Measurements from ENCODE around the gene APOO. TPM values are rescaled to one million over a fixed set of nuclear protein-coding genes. Genes with fewer than 3 reads are reported as not detected.
A peak's percentile ranks its signal among the peaks of the same experiment; 100 is the strongest.

APOO gene
- total and polyA plus RNA-seq, 2 of the 13 experiments (the other 11 are each of a cell fraction or from before 2014, with no cell fraction given) = 9.7 to 22.1 TPM

DNA sequence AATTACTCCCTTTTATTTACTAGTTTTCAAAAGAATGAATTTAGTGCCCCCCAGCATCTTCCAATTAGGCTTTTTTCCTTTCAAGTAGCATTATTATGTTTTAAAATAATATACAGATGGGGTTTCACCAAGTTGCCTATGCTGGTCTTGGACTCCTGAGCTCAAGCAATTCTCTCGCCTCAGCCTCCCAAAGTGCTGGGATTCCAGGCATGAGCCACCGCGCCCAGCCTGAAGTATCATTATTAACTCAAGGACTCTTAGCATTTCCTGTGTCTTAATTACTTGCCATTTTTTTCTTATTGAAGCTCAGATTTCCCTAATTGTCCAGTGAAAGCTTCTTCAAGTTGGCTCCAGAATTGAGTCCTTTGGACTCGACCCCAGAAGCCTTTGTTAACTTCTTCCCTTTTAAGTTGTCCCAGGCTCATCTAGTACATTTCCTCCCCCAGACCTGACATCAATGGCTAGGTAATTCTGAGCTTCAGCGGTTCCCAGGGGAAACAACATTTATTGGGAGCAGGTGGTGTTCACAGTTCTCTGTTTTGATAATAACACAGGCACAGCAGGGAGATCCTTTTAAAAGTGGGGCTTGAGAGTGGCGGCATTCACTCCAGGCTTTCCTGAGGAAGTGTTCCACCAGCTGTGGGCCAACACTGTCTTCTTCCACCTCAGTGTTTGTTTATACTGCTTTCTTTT is 114.7 kb downstream of the APOO start:
- H3K79me2 ChIP-seq (ENCODE audit: insufficient read depth, low read length) = no peaks in the 10 kb centered on the region
- H3K9me3 ChIP-seq (ENCODE audit: low read length) = no peaks in the 10 kb centered on the region
- no TSS peak for BruUV-seq (replicated peaks)
- no peaks in the 10 kb centered on the region for H3K27me3 ChIP-seq (ENCODE audit: control insufficient read depth in 1 of 2, insufficient read depth in 2 of 2, low read length in 2 of 2)
- FAIRE-seq = no peak
- H3K4me3 ChIP-seq (replicated peaks in 1 of 3; ENCODE audit: insufficient read depth in 1 of 3, low read depth in 2 of 3, low read length in 3 of 3) = no peak overlapping the region
- no peaks in the 10 kb centered on the region for H4K20me1 ChIP-seq (ENCODE audit: insufficient read depth, low read length)
- 80% methylated on average over 6 of the region's 6 CpGs for WGBS (ENCODE audit: low lambda C conversion rate)
- no peak overlapping the region for H2AFZ ChIP-seq (ENCODE audit: low read length)
- no peak for ATAC-seq
- no peaks in the 10 kb centered on the region for H3K36me3 ChIP-seq (replicated peaks in 1 of 2; ENCODE audit: control insufficient read depth in 1 of 2, insufficient read depth in 2 of 2, low read length in 2 of 2)
- no peak overlapping the region for H3K4me2 ChIP-seq (ENCODE audit: low read depth, low read length)
- in situ Hi-C loops (cut with HindIII; ENCODE audit: extremely low pct_ligation_motif_present, low pct_unique_long_range_greater_than_20kb) (no loop called here), intact Hi-C loops (cut with micrococcal nuclease; ENCODE audit: unreplicated experiment) (no loop called here)
- POLR2A ChIA-PET = no interaction called here
- CTCF ChIA-PET (ENCODE audit: low intra/inter-chr PET ratio, low total read pairs) = no interaction called here
- TF ChIP-seq, protein P1, sequence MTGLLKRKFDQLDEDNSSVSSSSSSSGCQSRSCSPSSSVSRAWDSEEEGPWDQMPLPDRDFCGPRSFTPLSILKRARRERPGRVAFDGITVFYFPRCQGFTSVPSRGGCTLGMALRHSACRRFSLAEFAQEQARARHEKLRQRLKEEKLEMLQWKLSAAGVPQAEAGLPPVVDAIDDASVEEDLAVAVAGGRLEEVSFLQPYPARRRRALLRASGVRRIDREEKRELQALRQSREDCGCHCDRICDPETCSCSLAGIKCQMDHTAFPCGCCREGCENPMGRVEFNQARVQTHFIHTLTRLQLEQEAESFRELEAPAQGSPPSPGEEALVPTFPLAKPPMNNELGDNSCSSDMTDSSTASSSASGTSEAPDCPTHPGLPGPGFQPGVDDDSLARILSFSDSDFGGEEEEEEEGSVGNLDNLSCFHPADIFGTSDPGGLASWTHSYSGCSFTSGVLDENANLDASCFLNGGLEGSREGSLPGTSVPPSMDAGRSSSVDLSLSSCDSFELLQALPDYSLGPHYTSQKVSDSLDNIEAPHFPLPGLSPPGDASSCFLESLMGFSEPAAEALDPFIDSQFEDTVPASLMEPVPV (CRISPR knock-in tag; IDR thresholded peaks at IDR 0.05) = no peak
- no peak overlapping the region for H3K9ac ChIP-seq (ENCODE audit: insufficient read depth, low read depth, low read length)
- no peak for DNase-seq (ENCODE audit: low spot score)
- H3K4me1 ChIP-seq (ENCODE audit: insufficient read depth, low read length) = peaks cover 19% of the 10 kb centered on the region
- no peak overlapping the region for H3K27ac ChIP-seq (ENCODE audit: extremely low read length, insufficient read depth, low read length)

DNA sequence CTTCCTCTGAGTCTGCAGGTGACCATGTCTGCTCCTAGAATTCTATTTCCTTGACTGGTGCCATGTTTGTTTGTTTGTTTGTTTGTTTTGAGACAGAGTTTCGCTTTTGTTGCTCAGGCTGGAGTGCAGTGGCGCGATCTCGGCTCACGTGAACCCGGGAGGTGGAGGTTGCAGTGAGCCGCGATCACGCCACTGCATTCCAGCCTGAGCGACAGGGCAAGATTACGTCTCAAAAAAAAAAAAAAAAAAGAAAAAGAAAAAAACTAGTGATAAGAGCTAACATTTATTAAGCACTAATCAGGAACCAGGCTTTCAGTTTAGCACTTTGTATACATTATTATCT is 117.6 kb downstream of the APOO start:
- no peak for FAIRE-seq
- intact Hi-C loops (cut with micrococcal nuclease; ENCODE audit: unreplicated experiment) = loop anchor here (2.0 kb wide), 1 partner anchor 15 kb away; no protein-coding TSS in a partner anchor
- Histone ChIP-seq H3K9me3 (ENCODE audit: low read length) (no peaks in the 10 kb centered on the region), H3K4me1 (ENCODE audit: insufficient read depth, low read length) (peaks cover 31% of the 10 kb centered on the region), H2AFZ (ENCODE audit: low read length) (no peak overlapping the region), H3K79me2 (ENCODE audit: insufficient read depth, low read length) (peaks cover 3% of the 10 kb centered on the region), H3K4me3 (replicated peaks in 1 of 3; ENCODE audit: insufficient read depth in 1 of 3, low read depth in 2 of 3, low read length in 3 of 3) (no peak overlapping the region), H3K27me3 (ENCODE audit: control insufficient read depth in 1 of 2, insufficient read depth in 2 of 2, low read length in 2 of 2) (no peaks in the 10 kb centered on the region), H3K36me3 (replicated peaks in 1 of 2; ENCODE audit: control insufficient read depth in 1 of 2, insufficient read depth in 2 of 2, low read length in 2 of 2) (peaks cover 0 to 1% of the 10 kb centered on the region in 2 experiments; a peak in 2 of 5 replicates), H3K9ac (ENCODE audit: insufficient read depth, low read depth, low read length) (peak overlapping the region; percentile 39; the same call in 1 of the 2 replicates), H4K20me1 (ENCODE audit: insufficient read depth, low read length) (peaks cover 2% of the 10 kb centered on the region), H3K4me2 (ENCODE audit: low read depth, low read length) (peak overlapping the region; percentile 42), H3K27ac (ENCODE audit: extremely low read length, insufficient read depth, low read length) (peak overlapping the region; percentile 48)
- in situ Hi-C loops (cut with HindIII; ENCODE audit: extremely low pct_ligation_motif_present, low pct_unique_long_range_greater_than_20kb) = no loop called here
- DNase-seq (ENCODE audit: low spot score) = no peak
- 43% methylated on average over 11 of the region's 11 CpGs for WGBS (ENCODE audit: low lambda C conversion rate)
- ATAC-seq = no peak
- no TSS peak for BruUV-seq (replicated peaks)
- POLR2A ChIA-PET = no interaction called here
- CTCF ChIA-PET (ENCODE audit: low intra/inter-chr PET ratio, low total read pairs) = no interaction called here
- TF ChIP-seq ZNF34 (CRISPR knock-in tag; IDR thresholded peaks at IDR 0.05; ENCODE audit: borderline replicate concordance) = no peak
- TF ChIP-seq, protein P2, sequence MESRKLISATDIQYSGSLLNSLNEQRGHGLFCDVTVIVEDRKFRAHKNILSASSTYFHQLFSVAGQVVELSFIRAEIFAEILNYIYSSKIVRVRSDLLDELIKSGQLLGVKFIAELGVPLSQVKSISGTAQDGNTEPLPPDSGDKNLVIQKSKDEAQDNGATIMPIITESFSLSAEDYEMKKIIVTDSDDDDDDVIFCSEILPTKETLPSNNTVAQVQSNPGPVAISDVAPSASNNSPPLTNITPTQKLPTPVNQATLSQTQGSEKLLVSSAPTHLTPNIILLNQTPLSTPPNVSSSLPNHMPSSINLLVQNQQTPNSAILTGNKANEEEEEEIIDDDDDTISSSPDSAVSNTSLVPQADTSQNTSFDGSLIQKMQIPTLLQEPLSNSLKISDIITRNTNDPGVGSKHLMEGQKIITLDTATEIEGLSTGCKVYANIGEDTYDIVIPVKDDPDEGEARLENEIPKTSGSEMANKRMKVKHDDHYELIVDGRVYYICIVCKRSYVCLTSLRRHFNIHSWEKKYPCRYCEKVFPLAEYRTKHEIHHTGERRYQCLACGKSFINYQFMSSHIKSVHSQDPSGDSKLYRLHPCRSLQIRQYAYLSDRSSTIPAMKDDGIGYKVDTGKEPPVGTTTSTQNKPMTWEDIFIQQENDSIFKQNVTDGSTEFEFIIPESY (CRISPR knock-in tag; IDR thresholded peaks at IDR 0.05) = 0 out of 2 replicates have a peak, but pooled peaks have one; percentile 13
